Measurements from ENCODE around the gene ADGRV1. TPM values are rescaled to one million over a fixed set of nuclear protein-coding genes. Genes with fewer than 3 reads are reported as not detected.
"Not testable (repeated sequence)": the region's sequence is repeated elsewhere in the genome, so short reads cannot be mapped to it uniquely, and the experiment has no call there.

Gene ADGRV1
- total RNA-seq, 2 experiments from 2014 or later: not detected

DNA sequence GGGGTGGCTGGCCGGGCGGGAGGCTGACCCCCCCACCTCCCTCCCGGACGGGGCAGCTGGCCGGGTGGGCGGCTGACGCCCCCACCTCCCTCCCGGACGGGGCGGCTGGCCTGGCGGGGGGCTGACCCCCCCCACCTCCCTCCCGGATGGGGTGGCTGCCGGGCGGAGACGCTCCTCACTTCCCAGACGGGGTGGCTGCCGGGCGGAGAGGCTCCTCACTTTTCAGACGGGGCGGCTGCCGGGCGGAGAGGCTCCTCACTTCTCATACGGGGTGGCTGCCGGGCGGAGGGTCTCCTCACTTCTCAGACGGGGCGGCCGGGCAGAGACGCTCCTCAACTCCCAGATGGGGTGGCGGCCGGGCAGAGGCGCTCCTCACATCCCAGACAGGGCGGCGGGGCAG is 37.2 kb downstream of the ADGRV1 start:
- H3K36me3 ChIP-seq (ENCODE audit: insufficient read depth, low read length); H3K4me3 ChIP-seq (ENCODE audit: low read depth, low read length, poor library complexity, severe bottlenecking); H3K9me3 ChIP-seq (ENCODE audit: low read length); H3K79me2 ChIP-seq (ENCODE audit: insufficient read depth, low read depth, low read length); POLR2A ChIA-PET; intact Hi-C loops (cut with micrococcal nuclease; ENCODE audit: unreplicated experiment); H4K20me1 ChIP-seq (ENCODE audit: insufficient read depth, low read length); H3K9me2 ChIP-seq (ENCODE audit: insufficient read depth, low read length); DNase-seq (ENCODE audit: low spot score); H3K4me1 ChIP-seq (ENCODE audit: insufficient read depth, low read length, poor library complexity, severe bottlenecking); BruUV-seq (replicated peaks); H3K27ac ChIP-seq (ENCODE audit: low read depth, low read length, poor library complexity, severe bottlenecking); CTCF ChIA-PET (ENCODE audit: unreplicated experiment); H3K4me2 ChIP-seq (ENCODE audit: low read length); H2AFZ ChIP-seq (ENCODE audit: low read length): not testable (repeated sequence)

DNA sequence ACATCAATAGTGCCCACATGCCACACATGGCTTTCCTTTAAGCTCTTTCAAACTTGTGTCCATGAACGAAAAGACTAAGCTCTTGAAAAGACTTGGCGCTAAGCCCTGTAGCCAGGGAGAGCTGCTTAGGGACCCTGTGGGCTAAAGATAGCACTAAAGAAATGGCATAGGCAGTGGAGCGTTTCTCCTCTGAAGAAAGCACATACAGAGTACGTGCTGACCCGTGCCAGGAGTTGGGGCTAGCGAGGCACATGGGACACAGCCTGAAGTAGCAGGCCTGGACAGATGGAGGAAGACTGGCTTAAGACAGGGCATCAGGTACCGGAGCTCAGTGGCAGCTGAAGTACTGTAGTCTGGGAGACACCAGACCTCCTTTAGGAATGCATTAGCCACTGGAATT is 39.7 kb downstream of the ADGRV1 start:
- Histone ChIP-seq H3K4me2 (ENCODE audit: low read length) (no peak overlapping the region), H3K4me3 (ENCODE audit: low read depth, low read length, poor library complexity, severe bottlenecking) (no peak overlapping the region), H2AFZ (ENCODE audit: low read length) (no peak overlapping the region), H3K27ac (ENCODE audit: low read depth, low read length, poor library complexity, severe bottlenecking) (no peak overlapping the region), H3K79me2 (ENCODE audit: insufficient read depth, low read depth, low read length) (no peaks in the 10 kb centered on the region), H4K20me1 (ENCODE audit: insufficient read depth, low read length) (no peaks in the 10 kb centered on the region), H3K9me3 (ENCODE audit: low read length) (no peaks in the 10 kb centered on the region), H3K4me1 (ENCODE audit: insufficient read depth, low read length, poor library complexity, severe bottlenecking) (no peaks in the 10 kb centered on the region), H3K36me3 (ENCODE audit: insufficient read depth, low read length) (no peaks in the 10 kb centered on the region), H3K9me2 (ENCODE audit: insufficient read depth, low read length) (no peaks in the 10 kb centered on the region)
- TF ChIP-seq EZH2phosphoT487 (IDR thresholded peaks at IDR 0.05; ENCODE audit: borderline replicate concordance, low read depth, low read length): no peak
- TF ChIP-seq, protein P1, sequence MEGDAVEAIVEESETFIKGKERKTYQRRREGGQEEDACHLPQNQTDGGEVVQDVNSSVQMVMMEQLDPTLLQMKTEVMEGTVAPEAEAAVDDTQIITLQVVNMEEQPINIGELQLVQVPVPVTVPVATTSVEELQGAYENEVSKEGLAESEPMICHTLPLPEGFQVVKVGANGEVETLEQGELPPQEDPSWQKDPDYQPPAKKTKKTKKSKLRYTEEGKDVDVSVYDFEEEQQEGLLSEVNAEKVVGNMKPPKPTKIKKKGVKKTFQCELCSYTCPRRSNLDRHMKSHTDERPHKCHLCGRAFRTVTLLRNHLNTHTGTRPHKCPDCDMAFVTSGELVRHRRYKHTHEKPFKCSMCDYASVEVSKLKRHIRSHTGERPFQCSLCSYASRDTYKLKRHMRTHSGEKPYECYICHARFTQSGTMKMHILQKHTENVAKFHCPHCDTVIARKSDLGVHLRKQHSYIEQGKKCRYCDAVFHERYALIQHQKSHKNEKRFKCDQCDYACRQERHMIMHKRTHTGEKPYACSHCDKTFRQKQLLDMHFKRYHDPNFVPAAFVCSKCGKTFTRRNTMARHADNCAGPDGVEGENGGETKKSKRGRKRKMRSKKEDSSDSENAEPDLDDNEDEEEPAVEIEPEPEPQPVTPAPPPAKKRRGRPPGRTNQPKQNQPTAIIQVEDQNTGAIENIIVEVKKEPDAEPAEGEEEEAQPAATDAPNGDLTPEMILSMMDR (conservative IDR thresholded peaks at IDR 0.05; ENCODE audit: low read length): no peak
- no TSS peak for BruUV-seq (replicated peaks)
- ChIA-PET CTCF (ENCODE audit: unreplicated experiment) (no interaction called here), POLR2A (no interaction called here)
- intact Hi-C loops (cut with micrococcal nuclease; ENCODE audit: unreplicated experiment): no loop called here
- DNase-seq (ENCODE audit: low spot score): no peak

DNA sequence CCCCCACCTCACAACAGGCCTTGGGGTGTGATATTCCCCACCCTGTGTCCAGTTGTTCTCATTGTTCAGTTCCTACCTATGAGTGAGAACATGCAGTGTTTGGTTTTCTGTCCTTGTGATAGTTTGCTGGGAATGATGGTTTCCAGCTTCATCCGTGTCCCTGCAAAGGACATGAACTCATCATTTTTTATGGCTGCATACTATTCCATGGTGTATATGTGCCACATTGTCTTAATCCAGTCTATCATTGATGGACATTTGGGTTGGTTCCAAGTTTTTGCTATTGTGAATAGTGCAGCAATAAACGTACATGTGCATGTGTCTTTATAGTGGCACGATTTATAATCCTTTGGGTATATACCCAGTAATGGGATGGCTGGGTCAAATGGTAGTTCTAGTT is 41.7 kb downstream of the ADGRV1 start:
- H3K79me2 ChIP-seq (ENCODE audit: insufficient read depth, low read depth, low read length); H4K20me1 ChIP-seq (ENCODE audit: insufficient read depth, low read length); H2AFZ ChIP-seq (ENCODE audit: low read length); POLR2A ChIA-PET; H3K9me3 ChIP-seq (ENCODE audit: low read length); H3K9me2 ChIP-seq (ENCODE audit: insufficient read depth, low read length); CTCF ChIA-PET (ENCODE audit: unreplicated experiment); H3K4me3 ChIP-seq (ENCODE audit: low read depth, low read length, poor library complexity, severe bottlenecking); DNase-seq (ENCODE audit: low spot score); BruUV-seq (replicated peaks); H3K4me2 ChIP-seq (ENCODE audit: low read length); intact Hi-C loops (cut with micrococcal nuclease; ENCODE audit: unreplicated experiment); H3K27ac ChIP-seq (ENCODE audit: low read depth, low read length, poor library complexity, severe bottlenecking); H3K36me3 ChIP-seq (ENCODE audit: insufficient read depth, low read length); H3K4me1 ChIP-seq (ENCODE audit: insufficient read depth, low read length, poor library complexity, severe bottlenecking): not testable (repeated sequence)

DNA sequence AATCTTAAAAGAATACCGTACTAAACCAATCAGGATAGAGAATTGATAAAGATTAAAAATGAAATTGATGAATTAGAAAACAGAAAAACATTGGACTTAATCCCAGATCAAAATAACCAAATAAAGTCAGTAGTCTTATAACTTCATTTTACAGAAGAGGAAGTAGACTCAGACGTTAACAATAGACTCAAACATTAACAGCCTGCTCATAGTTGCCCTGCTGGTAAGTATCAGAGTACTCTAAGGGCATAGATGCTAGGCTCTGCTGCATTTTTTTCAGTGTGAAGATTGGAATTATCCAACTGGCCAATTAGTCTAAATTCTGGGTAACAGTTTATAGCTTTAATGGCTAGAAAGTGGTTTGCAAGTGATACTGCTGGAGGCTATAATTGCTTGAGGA is 42.9 kb downstream of the ADGRV1 start:
- BruUV-seq (replicated peaks): no TSS peak
- no peak for TF ChIP-seq EZH2phosphoT487 (IDR thresholded peaks at IDR 0.05; ENCODE audit: borderline replicate concordance, low read depth, low read length)
- TF ChIP-seq, protein P1 (conservative IDR thresholded peaks at IDR 0.05; ENCODE audit: low read length): no peak

More for the DNA sequence above, 42.9 kb downstream of the ADGRV1 start:
- no peak overlapping the region for H3K4me2 ChIP-seq (ENCODE audit: low read length)
- no peak for DNase-seq (ENCODE audit: low spot score)
- intact Hi-C loops (cut with micrococcal nuclease; ENCODE audit: unreplicated experiment): no loop called here
- no peak overlapping the region for H2AFZ ChIP-seq (ENCODE audit: low read length)
- H3K4me3 ChIP-seq (ENCODE audit: low read depth, low read length, poor library complexity, severe bottlenecking): no peak overlapping the region
- no peaks in the 10 kb centered on the region for H3K36me3 ChIP-seq (ENCODE audit: insufficient read depth, low read length)
- no peaks in the 10 kb centered on the region for H3K9me3 ChIP-seq (ENCODE audit: low read length)
- no peaks in the 10 kb centered on the region for H3K79me2 ChIP-seq (ENCODE audit: insufficient read depth, low read depth, low read length)
- ChIA-PET CTCF (ENCODE audit: unreplicated experiment) (no interaction called here), POLR2A (no interaction called here)
- H4K20me1 ChIP-seq (ENCODE audit: insufficient read depth, low read length): no peaks in the 10 kb centered on the region
- no peaks in the 10 kb centered on the region for H3K4me1 ChIP-seq (ENCODE audit: insufficient read depth, low read length, poor library complexity, severe bottlenecking)
- no peaks in the 10 kb centered on the region for H3K9me2 ChIP-seq (ENCODE audit: insufficient read depth, low read length)
- no peak overlapping the region for H3K27ac ChIP-seq (ENCODE audit: low read depth, low read length, poor library complexity, severe bottlenecking)
